ENCODE data around the gene CAMK2D. TPM values are rescaled to one million over a fixed set of nuclear protein-coding genes. Genes with fewer than 3 reads are reported as not detected.

The CAMK2D gene
- total RNA-seq, 1 experiment from 2014 or later: 15.4 TPM

- Histone ChIP-seq H3K36me3 (ENCODE audit: low read depth, low read length) (no peaks in the 10 kb centered on the region), H3K27me3 (ENCODE audit: low read length) (no peaks in the 10 kb centered on the region), H3K9me2 (replicated peaks; ENCODE audit: low read length) (no peaks in the 10 kb centered on the region), H3K9ac (ENCODE audit: low read length) (no peak overlapping the region), H2AFZ (ENCODE audit: low read length) (no peak overlapping the region), H3K9me3 (ENCODE audit: low read length) (no peaks in the 10 kb centered on the region), H3K79me2 (ENCODE audit: low read length) (no peaks in the 10 kb centered on the region), H3K4me2 (ENCODE audit: low read length) (no peak overlapping the region), H3K4me3 (ENCODE audit: low read length) (no peak overlapping the region), H3F3A (ENCODE audit: low read length, unreplicated experiment) (peaks cover 5% of the 10 kb centered on the region), H3K27ac (ENCODE audit: low read length) (no peak overlapping the region), H4K20me1 (ENCODE audit: low read length) (no peaks in the 10 kb centered on the region), H3K4me1 (ENCODE audit: insufficient read depth, low read length) (peaks cover 30% of the 10 kb centered on the region)
- ATAC-seq (no peak), DNase-seq (no peak)
- TF ChIP-seq EZH2 (IDR thresholded peaks at IDR 0.05; ENCODE audit: low read length, unreplicated experiment) (no peak), CTCF (conservative IDR thresholded peaks at IDR 0.05; ENCODE audit: low read depth, low read length) (no peak), EZH2phosphoT487 (IDR thresholded peaks at IDR 0.05; ENCODE audit: borderline replicate concordance, low read length) (no peak)
- no TSS peak for BruUV-seq (replicated peaks)
- intact Hi-C loops (cut with micrococcal nuclease): loop anchor here (5.0 to 10.0 kb wide), 2 partner anchors 53 to 315 kb away; partner anchors contain the start of gene CAMK2D
- POLR2A ChIA-PET (ENCODE audit: unreplicated experiment): no interaction called here
- CTCF ChIA-PET: no interaction called here
Measured at GRCh38 chr4:113447769-113448168, 313.8 kb downstream of the CAMK2D start.

DNA sequence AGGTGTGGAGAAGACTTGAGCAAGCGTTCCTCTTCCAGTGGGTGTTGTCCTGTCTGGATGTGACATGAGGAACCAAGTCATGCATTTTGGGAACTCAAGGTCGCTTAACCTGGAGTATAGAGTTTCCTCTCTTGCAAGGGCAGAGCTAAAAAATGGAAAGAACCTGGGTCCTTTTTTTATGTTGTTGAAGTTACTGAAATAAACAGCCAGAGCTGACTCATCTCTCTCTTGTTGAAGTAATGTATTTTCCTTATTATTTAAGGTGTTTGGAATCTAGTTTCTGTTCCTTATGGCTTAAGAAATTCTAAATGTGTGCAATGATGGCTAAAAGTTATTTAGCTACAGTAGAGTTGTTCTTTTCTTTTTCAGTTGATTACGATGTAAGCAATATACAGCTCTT, 314.5 kb downstream of the CAMK2D start:
- no peaks in the 10 kb centered on the region for H3K27me3 ChIP-seq (ENCODE audit: low read length)
- H3K9me3 ChIP-seq (ENCODE audit: low read length): no peaks in the 10 kb centered on the region
- no peak for DNase-seq
- no peak for ATAC-seq
- ChIA-PET CTCF (interaction anchor here (0.5 kb wide), 1 partner anchor 11 kb away, joined by 4 read pairs; no protein-coding TSS in a partner anchor), POLR2A (ENCODE audit: unreplicated experiment) (interaction anchor here (0.6 kb wide), 1 partner anchor 29 kb away, joined by 4 read pairs; no protein-coding TSS in a partner anchor)
- H3K36me3 ChIP-seq (ENCODE audit: low read depth, low read length): no peaks in the 10 kb centered on the region
- H3K4me2 ChIP-seq (ENCODE audit: low read length): no peak overlapping the region
- no peaks in the 10 kb centered on the region for H4K20me1 ChIP-seq (ENCODE audit: low read length)
- peak overlapping the region; percentile 69; the same call in 1 of the 2 replicates for H3K9ac ChIP-seq (ENCODE audit: low read length)
- H3K4me1 ChIP-seq (ENCODE audit: insufficient read depth, low read length): peaks cover 30% of the 10 kb centered on the region
- H2AFZ ChIP-seq (ENCODE audit: low read length): no peak overlapping the region
- peak overlapping the region; percentile 100 for H3K27ac ChIP-seq (ENCODE audit: low read length)
- peaks cover 5% of the 10 kb centered on the region for H3F3A ChIP-seq (ENCODE audit: low read length, unreplicated experiment)
- TF ChIP-seq EZH2 (IDR thresholded peaks at IDR 0.05; ENCODE audit: low read length, unreplicated experiment): no peak
- TF ChIP-seq CTCF (conservative IDR thresholded peaks at IDR 0.05; ENCODE audit: low read depth, low read length): no peak
- no peaks in the 10 kb centered on the region for H3K79me2 ChIP-seq (ENCODE audit: low read length)
- no peak overlapping the region for H3K4me3 ChIP-seq (ENCODE audit: low read length)
- no peaks in the 10 kb centered on the region for H3K9me2 ChIP-seq (replicated peaks; ENCODE audit: low read length)
- no TSS peak for BruUV-seq (replicated peaks)
- intact Hi-C loops (cut with micrococcal nuclease): loop anchor here (5.0 to 10.0 kb wide), 2 partner anchors 52 to 315 kb away; partner anchors contain the start of gene CAMK2D

DNA sequence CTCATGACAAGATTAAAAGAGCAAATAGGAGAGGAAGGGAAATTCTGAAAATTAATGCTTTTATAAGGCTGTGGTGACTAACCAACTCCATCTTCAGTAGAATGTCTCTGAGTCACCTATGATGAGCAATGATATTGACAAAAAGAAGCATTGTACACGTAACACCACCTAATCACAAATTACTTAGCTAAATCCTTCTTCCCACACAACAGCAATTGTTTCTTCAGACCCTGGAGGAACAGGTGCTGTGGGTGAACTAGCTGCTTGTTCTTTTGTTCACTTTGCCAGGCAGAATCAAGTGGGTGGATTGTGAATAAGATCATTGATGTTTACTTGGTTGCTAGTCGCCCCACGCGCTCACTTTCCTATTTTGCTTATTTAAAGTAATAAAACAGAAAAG, 315.5 kb downstream of the CAMK2D start:
- Histone ChIP-seq H3K4me1 (ENCODE audit: insufficient read depth, low read length) (peaks cover 30% of the 10 kb centered on the region), H3F3A (ENCODE audit: low read length, unreplicated experiment) (peaks cover 5% of the 10 kb centered on the region), H3K36me3 (ENCODE audit: low read depth, low read length) (no peaks in the 10 kb centered on the region), H3K4me2 (ENCODE audit: low read length) (peak overlapping the region; percentile 80), H3K79me2 (ENCODE audit: low read length) (no peaks in the 10 kb centered on the region), H3K27ac (ENCODE audit: low read length) (peak overlapping the region; percentile 100), H3K9me2 (replicated peaks; ENCODE audit: low read length) (no peaks in the 10 kb centered on the region), H3K9ac (ENCODE audit: low read length) (peak overlapping the region; percentile 91), H3K27me3 (ENCODE audit: low read length) (no peaks in the 10 kb centered on the region), H3K9me3 (ENCODE audit: low read length) (no peaks in the 10 kb centered on the region), H4K20me1 (ENCODE audit: low read length) (no peaks in the 10 kb centered on the region), H3K4me3 (ENCODE audit: low read length) (peak overlapping the region; percentile 23; the same call in 1 of the 2 replicates), H2AFZ (ENCODE audit: low read length) (peak overlapping the region; percentile 28; the same call in 1 of the 2 replicates)
- TF ChIP-seq CTCF (conservative IDR thresholded peaks at IDR 0.05; ENCODE audit: low read depth, low read length): no peak
- TF ChIP-seq EZH2phosphoT487 (IDR thresholded peaks at IDR 0.05; ENCODE audit: borderline replicate concordance, low read length): no peak
- TF ChIP-seq EZH2 (IDR thresholded peaks at IDR 0.05; ENCODE audit: low read length, unreplicated experiment): no peak
- intact Hi-C loops (cut with micrococcal nuclease): loop anchor here (1.0 to 10.0 kb wide), 3 partner anchors 22 to 316 kb away; partner anchors contain the start of gene CAMK2D
- peak; percentile 88 for ATAC-seq
- BruUV-seq (replicated peaks): no TSS peak
- POLR2A ChIA-PET (ENCODE audit: unreplicated experiment): interaction anchor here (0.5 to 0.6 kb wide), 2 partner anchors 21 to 22 kb away, joined by 4 to 5 read pairs; no protein-coding TSS in a partner anchor
- CTCF ChIA-PET: interaction anchor here (0.6 kb wide), 1 partner anchor 514 kb away, joined by 3 read pairs; no protein-coding TSS in a partner anchor
- DNase-seq: peak; percentile 92
